ENCODE results near the gene PPP2R2C. TPM values are rescaled to one million over a fixed set of nuclear protein-coding genes. Genes with fewer than 3 reads are reported as not detected.

PPP2R2C gene
- total and polyA plus RNA-seq, 9 of the 15 experiments (the other 6 are each of a cell fraction or from before 2014, with no cell fraction given) = 0.04 to 0.06 TPM; not detected in 7

- TF ChIP-seq YY1 (IDR thresholded peaks at IDR 0.05; ENCODE audit: borderline replicate concordance in 1 of 3, control insufficient read depth in 1 of 3, extremely low read depth in 1 of 3, insufficient read depth in 3 of 3, insufficient read length in 1 of 3, insufficient replicate concordance in 2 of 3, low read depth in 1 of 3, low read length in 2 of 3) = no peak
- TF ChIP-seq IRF2 (CRISPR knock-in tag; IDR thresholded peaks at IDR 0.05) = no peak
- TF ChIP-seq E2F3 (CRISPR knock-in tag; IDR thresholded peaks at IDR 0.05) = no peak
- no peak for TF ChIP-seq NR2C2 (CRISPR knock-in tag; IDR thresholded peaks at IDR 0.05)
- no peak for TF ChIP-seq NR2C2 (tag; IDR thresholded peaks at IDR 0.05)
- no peak for TF ChIP-seq SMARCB1 (IDR thresholded peaks at IDR 0.05; ENCODE audit: insufficient read length, low read depth)
- TF ChIP-seq MYC (IDR thresholded peaks at IDR 0.05; ENCODE audit: low read depth, low read length) = no peak
- TF ChIP-seq MYC (CRISPR knock-in tag; IDR thresholded peaks at IDR 0.05; ENCODE audit: borderline replicate concordance, low read depth) = no peak
- TF ChIP-seq ZNF239 (CRISPR knock-in tag; IDR thresholded peaks at IDR 0.05) = no peak
- no peak for TF ChIP-seq ZNF707 (CRISPR knock-in tag; conservative IDR thresholded peaks at IDR 0.05)
- no peak for TF ChIP-seq HES1 (IDR thresholded peaks at IDR 0.05; ENCODE audit: low read depth)
Observed at GRCh38 chr4:6414578-6414977, 57.8 kb downstream of the PPP2R2C start (continued).

- Histone ChIP-seq H3K9me1 (ENCODE audit: control insufficient read depth, insufficient read depth, low read length) (no peaks in the 10 kb centered on the region), H3K9ac (ENCODE audit: insufficient read depth in 1 of 2, low read depth in 2 of 2, low read length in 2 of 2) (no peak overlapping the region), H3K36me3 (ENCODE audit: control insufficient read depth, insufficient read depth, low read length) (no peaks in the 10 kb centered on the region), H3K4me2 (ENCODE audit: insufficient read depth, low read length) (no peak overlapping the region), H4K20me1 (replicated peaks; ENCODE audit: control insufficient read depth, insufficient read depth, low read length) (no peaks in the 10 kb centered on the region), H3K4me1 (replicated peaks in 1 of 2; ENCODE audit: control insufficient read depth in 2 of 2, insufficient read depth in 2 of 2, low read length in 2 of 2) (no peaks in the 10 kb centered on the region), H3K27me3 (ENCODE audit: control insufficient read depth in 2 of 2, insufficient read depth in 2 of 2, low read length in 2 of 2) (peaks cover 0 to 2% of the 10 kb centered on the region in 2 experiments; a peak in 2 of 5 replicates), H3K27ac (ENCODE audit: extremely low read depth, low read depth, low read length) (no peak overlapping the region), H3K79me2 (ENCODE audit: control insufficient read depth, insufficient read depth, low read length) (no peaks in the 10 kb centered on the region), H3K4me3 (no peak overlapping the region), H3K9me3 (replicated peaks; ENCODE audit: control insufficient read depth, insufficient read depth, low read depth, low read length) (no peaks in the 10 kb centered on the region), H2AFZ (ENCODE audit: low read depth, low read length) (no peak overlapping the region)
- no peak for ATAC-seq
- ChIA-PET POLR2A (no interaction called here), CTCF (ENCODE audit: low intra/inter-chr PET ratio) (no interaction called here)
- no peak for DNase-seq (ENCODE audit: extremely low read depth in 1 of 4, low spot score in 3 of 4)
- intact Hi-C loops (cut with micrococcal nuclease) = no loop called here
- WGBS (ENCODE audit: insufficient coverage, low coverage, missing lambda C conversion rate) = 0% methylated on average over 6 of the region's 6 CpGs
- no peak for FAIRE-seq
- in situ Hi-C loops (cut with MboI) = no loop called here
- BruUV-seq (replicated peaks) = no TSS peak
- no peak for TF ChIP-seq CUX1 (CRISPR knock-in tag; IDR thresholded peaks at IDR 0.05)
- no peak for TF ChIP-seq CBX1 (IDR thresholded peaks at IDR 0.05; ENCODE audit: low read depth)
- no peak for TF ChIP-seq CBX5 (IDR thresholded peaks at IDR 0.05; ENCODE audit: borderline replicate concordance, low read depth)
Observed at GRCh38 chr4:6410664-6411063, 61.8 kb downstream of the PPP2R2C start.
